Left renal pelvis (tissue), 4 donors: ENCODE results near the gene SLC35A4. TPM values are rescaled to one million over a fixed set of nuclear protein-coding genes. Genes with fewer than 3 reads are reported as not detected.

Source experiments
- polyA plus RNA-seq, 4 donors: library from polyadenylated mRNA; unstranded; fragments of 120-200 nt; gene quantifications; one replicate each; pipeline ENCODE4 v1.2.1, GENCODE V29; 2013; ENCODE audit not compliant: insufficient read length in 4 of 4

Gene SLC35A4
- polyA plus RNA-seq, 4 donors = 62.3 to 85.7 (median 78.9) TPM

Other genes starting within 250 kb of the SLC35A4 start
- 10 to 100 TPM in 3 of 4 donors, 1 to 10 TPM in 1; 8.9 to 11.4 (median 10.7) TPM for gene HBEGF, start 218.2 kb upstream of the SLC35A4 start, polyA plus RNA-seq
- 10 to 100 TPM in 3 of 4 donors, under 1 TPM in 1; 0.63 to 51.1 (median 16.0) TPM for gene SLC4A9, start 204.6 kb upstream of the SLC35A4 start, polyA plus RNA-seq
- gene ANKHD1, start 163.0 kb upstream of the SLC35A4 start, polyA plus RNA-seq = 100 to 1,000 TPM in 3 of 4 donors, 10 to 100 TPM in 1; 95.9 to 125 (median 111) TPM
- 10 to 100 TPM in 2 of 4 donors, 1 to 10 TPM in 2; 6.2 to 14.5 (median 10.2) TPM for gene EIF4EBP3, start 17.2 kb upstream of the SLC35A4 start, polyA plus RNA-seq
- gene SRA1, start 7.4 kb upstream of the SLC35A4 start, polyA plus RNA-seq = 10 to 100 TPM; 21.8 to 32.0 (median 27.9) TPM
- 10 to 100 TPM; 29.7 to 57.1 (median 37.1) TPM for gene APBB3, start 230 bp upstream of the SLC35A4 start, polyA plus RNA-seq
- 10 to 100 TPM in 2 of 4 donors, 1 to 10 TPM in 2; 9.1 to 52.7 (median 9.9) TPM for gene CD14, start 68.3 kb downstream of the SLC35A4 start, polyA plus RNA-seq
- gene TMCO6, start 74.6 kb downstream of the SLC35A4 start, polyA plus RNA-seq = 10 to 100 TPM; 10.2 to 23.4 (median 15.0) TPM
- gene NDUFA2, start 82.8 kb downstream of the SLC35A4 start, polyA plus RNA-seq = 10 to 100 TPM; 49.2 to 94.6 (median 74.6) TPM
- 100 to 1,000 TPM; 116 to 186 (median 162) TPM for gene IK, start 83.0 kb downstream of the SLC35A4 start, polyA plus RNA-seq
- gene WDR55, start 100.1 kb downstream of the SLC35A4 start, polyA plus RNA-seq = 10 to 100 TPM; 11.9 to 20.6 (median 14.4) TPM
- under 1 TPM in 3 of 4 donors, not detected in 1; 0.10 to 0.37 (median 0.24) TPM for gene DND1, start 108.7 kb downstream of the SLC35A4 start, polyA plus RNA-seq
- 10 to 100 TPM; 55.2 to 81.9 (median 67.2) TPM for gene HARS1, start 126.5 kb downstream of the SLC35A4 start, polyA plus RNA-seq
- gene HARS2, start 126.6 kb downstream of the SLC35A4 start, polyA plus RNA-seq = 10 to 100 TPM; 32.2 to 55.7 (median 45.6) TPM
- 100 to 1,000 TPM in 2 of 4 donors, 10 to 100 TPM in 2; 89.2 to 147 (median 112) TPM for gene ZMAT2, start 135.6 kb downstream of the SLC35A4 start, polyA plus RNA-seq
- under 1 TPM in 2 of 4 donors, not detected in 2; 0.03 to 0.06 TPM for gene PCDHA1, start 221.3 kb downstream of the SLC35A4 start, polyA plus RNA-seq
- gene PCDHA2, start 230.0 kb downstream of the SLC35A4 start, polyA plus RNA-seq = under 1 TPM; 0.19 to 0.61 (median 0.32) TPM
- gene PCDHA3, start 236.2 kb downstream of the SLC35A4 start, polyA plus RNA-seq = under 1 TPM; 0.27 to 0.74 (median 0.35) TPM
- gene PCDHA4, start 242.2 kb downstream of the SLC35A4 start, polyA plus RNA-seq = 1 to 10 TPM in 2 of 4 donors, under 1 TPM in 2; 0.37 to 1.5 (median 0.86) TPM